CD4-positive, alpha-beta T cell treated with Interleukin-15 for 1 hour (primary cell): Measurements from ENCODE around the gene SPZ1.
"Not testable (repeated sequence)": the region's sequence is repeated elsewhere in the genome, so short reads cannot be mapped to it uniquely, and the experiment has no call there.

Experiments
- DNase-seq: peaks from one replicate; pipeline ENCODE4 v3.0.0-alpha.2; 2020

The SPZ1 gene

GRCh38 chr5:80339116-80339515 is 19.3 kb downstream of the SPZ1 start:
- DNase-seq = no peak

GRCh38 chr5:80341016-80341775 is 21.4 kb downstream of the SPZ1 start:
- no peak for DNase-seq

GRCh38 chr5:80343067-80343466 is 23.3 kb downstream of the SPZ1 start:
- DNase-seq = no peak

DNA sequence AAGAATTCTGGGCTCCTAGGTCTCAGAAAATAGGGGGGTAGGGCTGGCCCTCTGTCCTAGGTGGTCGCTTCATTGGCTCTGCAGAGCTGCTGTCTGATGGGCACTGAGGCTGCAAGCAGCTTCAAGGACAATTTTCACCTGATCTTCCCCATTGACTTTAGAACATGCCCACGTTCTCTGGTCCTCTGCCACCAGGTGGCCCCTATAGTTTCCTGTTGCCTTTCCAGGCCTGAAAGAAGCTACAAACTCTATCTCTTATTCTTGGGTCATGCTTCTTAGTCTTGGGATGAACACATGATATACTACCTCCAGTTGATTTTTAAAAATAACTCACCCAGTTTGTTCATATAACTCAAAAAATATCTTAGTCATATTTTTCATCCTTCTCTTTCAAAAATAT is 26.3 kb downstream of the SPZ1 start:
- peak; percentile 25 for DNase-seq

DNA sequence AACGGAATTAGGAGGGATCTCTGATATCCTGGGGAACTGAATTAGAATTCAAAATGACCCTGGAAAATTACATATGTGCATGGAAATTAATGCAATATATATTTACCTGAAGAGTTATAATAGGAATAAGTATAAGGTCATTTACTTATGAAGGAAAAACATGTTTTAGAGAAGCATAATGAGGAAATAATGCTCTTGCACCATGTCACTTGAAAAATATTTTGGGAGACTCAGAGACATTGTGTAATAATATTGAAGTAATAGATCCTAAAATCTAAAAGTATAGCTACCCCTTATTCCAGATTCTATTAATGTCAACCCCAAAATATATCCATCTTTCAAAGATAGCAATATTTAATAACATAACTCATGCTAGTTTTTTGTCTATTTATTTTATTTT is 28.4 kb downstream of the SPZ1 start:
- DNase-seq = no peak

- not testable (repeated sequence) for DNase-seq
Measured at GRCh38 chr5:80351019-80351418, 31.2 kb downstream of the SPZ1 start.

DNA sequence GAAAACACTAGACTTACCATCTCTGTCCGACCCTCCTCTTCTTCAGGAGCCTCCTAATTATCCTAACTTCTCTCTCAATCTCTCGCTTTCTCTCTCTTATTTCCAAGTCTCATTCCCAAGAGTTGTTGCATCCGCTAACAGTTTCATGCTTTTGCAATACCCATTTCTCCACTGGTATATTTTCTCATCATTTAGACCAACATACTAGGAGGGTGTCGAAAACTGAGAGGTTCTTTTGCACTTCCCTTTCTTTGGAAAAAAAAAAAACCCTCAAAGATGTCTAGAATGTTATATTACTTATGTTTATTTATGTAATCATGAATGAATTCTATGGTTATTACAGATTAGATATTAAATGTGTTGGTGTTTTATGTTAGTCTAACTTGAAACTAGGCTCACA is 35.9 kb downstream of the SPZ1 start:
- no peak for DNase-seq

GRCh38 chr5:80357671-80358070 is 37.9 kb downstream of the SPZ1 start:
- no peak for DNase-seq

- DNase-seq = no peak
Measured at GRCh38 chr5:80360914-80361444, 41.2 kb downstream of the SPZ1 start.

GRCh38 chr5:80364892-80365291 is 45.1 kb downstream of the SPZ1 start:
- DNase-seq = no peak

DNA sequence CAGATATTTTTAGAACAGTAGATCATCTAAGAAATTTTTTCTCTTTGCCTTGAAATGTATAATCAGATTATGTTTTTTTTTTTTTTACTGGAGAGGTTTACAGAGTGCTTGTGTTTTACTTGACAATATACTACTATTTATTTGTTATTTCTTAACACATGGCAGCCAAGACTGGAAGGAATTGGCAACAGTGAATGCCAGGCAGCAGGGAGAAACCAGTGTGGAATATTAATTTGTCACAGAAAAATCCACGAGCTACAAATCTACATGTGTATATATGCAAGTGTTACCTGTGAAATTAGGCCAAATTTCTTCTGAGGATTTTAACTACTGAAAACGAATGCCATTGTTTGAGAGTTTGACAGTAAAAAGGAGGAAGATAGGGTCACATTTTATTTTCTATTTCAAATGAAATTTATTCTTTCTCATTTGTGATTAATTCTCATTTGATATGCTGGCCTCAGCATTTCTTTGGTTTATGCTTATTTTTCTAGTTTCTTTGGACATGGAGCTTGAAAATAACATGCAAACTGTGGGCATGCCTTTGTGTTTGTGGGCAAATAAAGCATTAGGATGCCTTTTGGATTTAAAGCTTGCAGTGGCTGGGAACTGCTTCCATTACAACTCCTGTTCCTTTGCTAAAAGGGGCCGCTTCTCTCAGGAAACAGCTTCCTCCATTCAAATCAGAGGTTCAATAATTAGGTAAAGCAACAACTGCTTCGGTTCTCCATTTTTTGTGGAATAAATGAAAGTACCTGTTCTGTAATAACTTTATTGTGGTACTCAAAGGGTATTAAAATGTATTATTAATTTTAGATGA is 49.1 kb downstream of the SPZ1 start:
- DNase-seq = no peak

- DNase-seq = no peak
Measured at GRCh38 chr5:80369521-80369920, 49.7 kb downstream of the SPZ1 start.

DNA sequence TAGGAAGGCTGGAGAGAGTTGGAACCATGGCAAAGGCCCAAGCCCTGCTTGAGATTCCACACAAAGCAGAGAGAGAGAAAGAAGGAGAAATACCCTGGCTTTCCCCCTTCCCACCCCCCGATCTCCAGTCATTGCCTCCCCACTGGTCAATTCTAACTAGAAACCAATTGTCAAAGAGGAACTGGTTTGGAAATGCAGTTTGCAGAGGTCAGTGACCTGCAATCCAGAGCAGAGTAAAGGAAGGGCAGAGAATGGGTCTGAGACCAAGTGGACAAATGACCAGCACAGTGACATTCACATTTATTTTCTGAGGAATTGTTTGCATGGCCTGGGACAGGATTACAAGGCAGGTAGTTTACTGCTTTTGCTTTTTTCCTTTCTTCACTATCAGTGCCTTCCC is 50.6 kb downstream of the SPZ1 start:
- DNase-seq = no peak
